Stimulated activated CD4-positive, alpha-beta T cell treated with anti-CD3 and anti-CD28 coated beads, TNF-alpha, amount 100 ng/mL, for 1 hour (primary cell): Measurements from ENCODE around the gene MMEL1.
"Not testable (repeated sequence)": the region's sequence is repeated elsewhere in the genome, so short reads cannot be mapped to it uniquely, and the experiment has no call there.

Experiments used
- DNase-seq, 3 donors: peaks; one replicate each; pipeline ENCODE4 v3.0.0-alpha.2; 2020; ENCODE audit warnings: low read depth in 3 of 3, low spot score in 1 of 3

The MMEL1 gene

GRCh38 chr1:2575801-2576663, 56.8 kb downstream of the MMEL1 start:
- DNase-seq, result no peak

DNA sequence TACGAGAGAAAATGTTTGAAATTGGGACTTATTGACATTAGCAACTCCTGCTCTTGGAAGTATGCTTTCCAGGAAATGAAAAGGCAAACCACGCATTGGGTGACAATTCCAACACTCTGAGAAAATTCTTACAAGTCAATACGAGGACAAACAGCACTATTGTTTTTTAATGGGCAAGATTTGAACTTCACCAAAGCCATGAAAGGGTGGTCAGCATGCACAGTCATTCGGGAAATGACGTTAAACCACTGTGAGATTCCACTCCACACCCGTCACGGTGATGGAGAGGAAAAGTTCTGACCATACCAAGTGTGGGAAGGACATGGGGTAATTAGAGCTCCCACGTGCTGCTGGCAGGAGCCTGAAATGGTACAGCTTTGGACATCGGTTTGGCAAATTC, 58.5 kb downstream of the MMEL1 start:
- DNase-seq, result no peak

- no peak for DNase-seq
Observed at GRCh38 chr1:2573250-2573920, 59.4 kb downstream of the MMEL1 start.

- no peak for DNase-seq
Observed at GRCh38 chr1:2571348-2571747, 61.5 kb downstream of the MMEL1 start.

DNA sequence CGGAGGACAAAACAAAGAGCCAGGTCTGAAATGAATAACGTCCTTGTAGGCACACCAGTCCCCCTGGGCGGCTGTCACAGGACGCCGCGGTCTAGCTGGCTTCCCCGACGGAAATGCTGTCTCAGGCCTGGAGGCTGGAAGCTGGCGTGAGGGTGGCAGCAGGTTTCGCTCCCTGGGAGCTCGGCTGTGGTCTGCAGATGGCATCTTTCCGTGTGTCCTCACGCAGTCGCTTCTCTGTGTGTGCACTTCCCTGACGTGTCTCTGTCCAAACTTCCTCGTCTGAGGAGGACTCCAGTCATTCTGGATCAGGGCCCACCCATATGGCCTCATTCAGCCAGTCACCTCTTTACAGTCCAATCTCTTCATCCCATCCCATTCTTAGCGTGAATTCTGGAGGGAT, 62.5 kb downstream of the MMEL1 start:
- DNase-seq, result no peak

- not testable (repeated sequence) for DNase-seq
Observed at GRCh38 chr1:2569703-2570102, 63.1 kb downstream of the MMEL1 start.

GRCh38 chr1:2569060-2569459, 63.8 kb downstream of the MMEL1 start:
- DNase-seq, result no peak

DNA sequence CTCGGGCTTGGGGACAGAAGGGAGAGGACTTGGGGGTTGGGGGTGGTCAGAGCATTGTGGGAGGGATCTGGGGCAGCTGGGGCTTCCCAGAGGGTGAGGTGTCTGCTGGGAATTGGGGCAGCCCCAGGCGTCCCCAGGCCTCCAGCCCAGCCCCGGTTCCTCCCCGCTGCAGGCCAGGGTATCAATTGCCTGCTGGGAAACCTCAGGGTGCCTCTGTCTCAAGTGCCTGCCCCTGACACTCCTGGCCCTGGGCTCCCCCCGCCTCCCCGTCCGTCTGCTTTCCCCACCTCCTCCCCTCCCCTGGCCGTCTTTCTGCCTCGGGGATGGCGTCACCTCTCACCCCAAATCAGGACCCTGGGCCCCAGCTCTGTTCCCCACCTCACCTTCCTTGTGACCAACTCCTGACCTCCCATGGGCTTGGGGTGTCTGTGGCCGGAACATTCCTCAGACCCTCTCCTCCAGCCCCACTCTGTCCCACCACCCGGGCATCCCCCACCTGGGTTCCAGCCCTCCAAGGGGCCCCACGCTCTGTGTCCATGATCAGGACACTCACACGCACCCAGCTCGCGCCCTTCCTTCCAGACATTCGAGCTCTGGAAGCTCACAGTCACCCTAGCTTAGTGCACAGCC, 64.5 kb downstream of the MMEL1 start:
- not testable (repeated sequence) for DNase-seq

DNA sequence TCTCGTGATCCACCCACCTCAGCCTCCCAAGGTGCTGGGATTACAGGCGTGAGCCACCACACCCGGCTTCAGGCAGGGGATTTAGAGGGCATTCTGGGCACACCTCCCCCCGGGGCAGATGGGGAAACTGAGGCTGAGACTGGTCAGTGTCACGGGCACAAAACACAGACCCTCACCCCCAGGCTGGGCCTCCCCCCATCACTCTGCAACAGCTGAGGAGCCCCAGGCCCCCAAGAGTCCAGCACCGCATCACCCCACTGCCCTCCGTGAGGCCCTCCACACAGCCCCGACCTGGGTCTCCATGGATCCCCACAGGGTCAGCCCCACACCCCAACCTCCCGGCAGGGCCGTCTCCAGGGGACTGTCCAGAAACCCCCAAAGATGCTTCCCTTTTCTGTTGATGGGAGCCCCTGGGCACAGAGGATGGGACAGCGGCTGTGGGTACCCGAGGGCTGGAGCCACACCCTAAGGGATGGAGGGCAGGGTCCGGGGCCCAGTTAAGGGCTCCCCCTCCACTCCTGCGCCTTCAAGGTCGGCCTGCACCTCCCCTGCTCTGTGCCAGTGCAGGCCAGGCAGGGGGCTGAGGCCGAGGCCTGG, 65.6 kb downstream of the MMEL1 start:
- DNase-seq, result no peak

- no peak for DNase-seq
Observed at GRCh38 chr1:2566101-2567045, 66.4 kb downstream of the MMEL1 start.

GRCh38 chr1:2564815-2565374, 67.9 kb downstream of the MMEL1 start:
- no peak for DNase-seq

GRCh38 chr1:2564006-2564814, 68.6 kb downstream of the MMEL1 start:
- DNase-seq, result no peak

- DNase-seq, result no peak
Observed at GRCh38 chr1:2563205-2563604, 69.6 kb downstream of the MMEL1 start.

- no peak for DNase-seq
Observed at GRCh38 chr1:2561898-2562895, 70.6 kb downstream of the MMEL1 start.

- DNase-seq, result no peak
Observed at GRCh38 chr1:2561446-2561845, 71.4 kb downstream of the MMEL1 start.

DNA sequence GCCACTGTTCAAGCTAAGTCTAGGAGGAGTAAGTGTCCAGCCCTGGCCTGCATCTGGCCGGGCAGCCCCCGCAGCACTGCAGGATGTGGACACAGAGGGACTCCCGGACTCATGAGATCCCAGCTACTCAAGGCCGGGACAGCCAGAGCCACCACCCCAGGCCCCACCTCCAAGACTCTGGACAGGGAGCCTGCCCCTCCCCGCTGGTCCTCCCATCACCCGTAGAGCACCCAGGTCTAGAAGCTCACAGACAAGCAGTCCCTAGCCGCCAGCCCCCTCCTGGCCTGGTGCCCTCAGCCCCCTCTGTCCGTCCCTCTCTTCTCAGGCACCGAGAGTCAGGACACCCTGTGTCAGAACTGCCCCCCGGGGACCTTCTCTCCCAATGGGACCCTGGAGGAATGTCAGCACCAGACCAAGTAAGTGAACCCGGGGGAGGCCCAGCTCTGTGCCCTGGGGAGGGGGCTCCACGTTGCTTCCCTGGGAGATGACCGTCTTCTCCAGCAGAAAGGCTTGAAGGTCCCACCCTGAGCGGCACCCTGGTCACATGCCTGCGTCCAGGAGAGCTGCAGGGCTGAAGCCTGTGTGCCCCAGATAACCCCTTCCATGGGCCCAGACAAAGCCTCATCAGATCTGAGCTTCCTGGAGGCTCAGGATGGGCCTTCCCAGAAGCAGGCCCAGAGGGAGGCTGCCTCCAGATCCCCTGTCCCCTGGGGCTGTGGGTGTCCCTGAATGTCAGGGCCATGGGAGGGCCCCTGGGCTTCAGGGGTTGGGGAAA, 72.3 kb downstream of the MMEL1 start:
- no peak for DNase-seq

- no peak for DNase-seq
Observed at GRCh38 chr1:2559509-2560298, 73.1 kb downstream of the MMEL1 start.
